Endothelial cell of umbilical vein (primary cell): Measurements from ENCODE around the gene VPS25. TPM values are rescaled to one million over a fixed set of nuclear protein-coding genes. Genes with fewer than 3 reads are reported as not detected.
A peak's percentile ranks its signal among the peaks of the same experiment; 100 is the strongest.

ENCODE experiments used
- BruUV-seq: library from RNA; stranded (reverse); fragments of 400-500 nt; replicated peaks from 2 replicates; lab custom pipeline; 2021; lab: Mats Ljungman, UMichigan
- CTCF ChIA-PET: fragments of 300-600, 350-600 bp; sonication (Branson Sonifier 250); formaldehyde crosslinking; loops from one replicate; lab custom pipeline; 2021; ENCODE audit warnings: antibody characterized with exemption, inconsistent platforms; lab: Charles Lee
- POLR2A ChIA-PET: fragments of 300-600, 350-600 bp; sonication (Branson Sonifier 250); formaldehyde crosslinking; loops from one replicate; lab custom pipeline; 2021; ENCODE audit warnings: antibody characterized with exemption, inconsistent platforms; lab: Charles Lee
- DNase-seq: peaks from one replicate; pipeline ENCODE4 v3.0.0-alpha.2; 2011; ENCODE audit warnings: low read depth, low spot score
- FAIRE-seq: peaks from 2 replicates; lab custom pipeline; 2011; peaks lifted over from hg19 to GRCh38; lab: Jason Lieb, UNC
- H2AFZ ChIP-seq: 2 replicates; pipeline ENCODE4 v1.6.0; 2012; ENCODE audit warnings: low read depth, low read length, control low read depth, inconsistent platforms
- H3K27ac ChIP-seq: 2 replicates; pipeline ENCODE4 v1.5.1; 2011; ENCODE audit warnings: low read depth, mild to moderate bottlenecking, control low read depth, low read length, moderate library complexity; ENCODE audit not compliant: insufficient read depth
- H3K27me3 ChIP-seq, 2 experiments: 2 replicates each; pipeline versions ENCODE4 v1.6.0 to v1.6.1; 2011; ENCODE audit warnings: low read length in 2 of 2, mixed read lengths in 1 of 2; ENCODE audit not compliant: control insufficient read depth in 2 of 2, insufficient read depth in 2 of 2
- H3K36me3 ChIP-seq, 2 experiments: 2 replicates in 1 of 2; 3 replicates in 1 of 2; pipeline ENCODE4 v1.5.1; 2011; ENCODE audit warnings: low read length in 2 of 2, mild to moderate bottlenecking in 1 of 2, moderate library complexity in 1 of 2; ENCODE audit not compliant: control insufficient read depth in 2 of 2, insufficient read depth in 2 of 2; ENCODE audit errors: extremely low read depth in 1 of 2
- H3K4me1 ChIP-seq: 3 replicates; pipeline ENCODE4 v1.5.1; 2011; ENCODE audit warnings: mild to moderate bottlenecking, low read length; ENCODE audit not compliant: control insufficient read depth, insufficient read depth; ENCODE audit errors: extremely low read depth
- H3K4me2 ChIP-seq: 2 replicates; pipeline ENCODE4 v1.6.1; 2011; ENCODE audit warnings: low read length, control low read depth, mixed read lengths; ENCODE audit not compliant: insufficient read depth
- H3K4me3 ChIP-seq, 3 experiments: fragments of 200-600 bp in 1 of 3; sonication (generic), shearing (Covaris generic) in 1 of 3; replicated peaks in 1 of 3; 2 replicates each; pipeline ENCODE4 v1.5.1; 2011 to 2016; ENCODE audit warnings: control low read depth in 3 of 3, low read length in 3 of 3, mild to moderate bottlenecking in 2 of 3, inconsistent platforms in 1 of 3, low read depth in 1 of 3, moderate library complexity in 1 of 3; ENCODE audit not compliant: insufficient read depth in 1 of 3
- H3K79me2 ChIP-seq: 2 replicates; pipeline ENCODE4 v1.6.0; 2012; ENCODE audit warnings: low read length, inconsistent platforms; ENCODE audit not compliant: control insufficient read depth, insufficient read depth
- H3K9ac ChIP-seq: replicated peaks from 2 replicates; pipeline ENCODE3; 2011; ENCODE audit warnings: low read length, control low read depth; ENCODE audit not compliant: insufficient read depth; ENCODE audit errors: extremely low read depth
- H3K9me1 ChIP-seq: replicated peaks from 3 replicates; pipeline ENCODE4 v1.6.0; 2011; ENCODE audit warnings: mild to moderate bottlenecking, low read length; ENCODE audit not compliant: control insufficient read depth, insufficient read depth; ENCODE audit errors: extremely low read depth
- H3K9me3 ChIP-seq: replicated peaks from 2 replicates; pipeline ENCODE4 v1.5.1; 2012; ENCODE audit warnings: low read length, inconsistent platforms; ENCODE audit not compliant: control insufficient read depth, insufficient read depth
- H4K20me1 ChIP-seq: replicated peaks from 2 replicates; pipeline ENCODE3; 2011; ENCODE audit warnings: mild to moderate bottlenecking, low read length; ENCODE audit not compliant: control insufficient read depth, insufficient read depth; ENCODE audit errors: extremely low read depth
- CTCF ChIP-seq, 2 donors: IDR thresholded peaks; 1 replicate in 1 of 2; 2 replicates in 1 of 2; pipeline ENCODE4 v1.5.1; 2011; ENCODE audit warnings: low read length in 2 of 2, mild to moderate bottlenecking in 2 of 2, moderate library complexity in 2 of 2, control low read depth in 1 of 2, inconsistent platforms in 1 of 2, low read depth in 1 of 2; ENCODE audit not compliant: insufficient read depth in 1 of 2; ENCODE audit errors: extremely low read depth in 1 of 2
- EZH2 ChIP-seq: IDR thresholded peaks from 2 replicates; pipeline ENCODE4 v1.6.1; 2012; ENCODE audit warnings: borderline replicate concordance, low read depth, mild to moderate bottlenecking, moderate library complexity, low read length, inconsistent platforms; ENCODE audit not compliant: severe bottlenecking
- FOS ChIP-seq: IDR thresholded peaks from 2 replicates; pipeline ENCODE4 v1.6.1; 2011; ENCODE audit warnings: mild to moderate bottlenecking, low read length, moderate library complexity, borderline replicate concordance; ENCODE audit not compliant: insufficient read depth
- GATA2 ChIP-seq: IDR thresholded peaks from 2 replicates; pipeline ENCODE4 v1.7.0; 2011; ENCODE audit warnings: low read depth, mild to moderate bottlenecking, moderate library complexity, mixed read lengths, low read length; ENCODE audit not compliant: insufficient read length, insufficient read depth
- JUN ChIP-seq: IDR thresholded peaks from 2 replicates; pipeline ENCODE4 v1.6.1; 2011; ENCODE audit warnings: borderline replicate concordance, low read depth; ENCODE audit not compliant: insufficient read length, insufficient read depth
- MYC ChIP-seq: IDR thresholded peaks from one replicate; pipeline ENCODE4 v1.6.1; 2011; ENCODE audit warnings: mild to moderate bottlenecking, low read depth, low read length
- POLR2A ChIP-seq: IDR thresholded peaks from 2 replicates; pipeline ENCODE4 v1.6.1; 2012; ENCODE audit warnings: low read depth, mild to moderate bottlenecking, control low read depth, low read length
- POLR2AphosphoS5 ChIP-seq: IDR thresholded peaks from 2 replicates; pipeline ENCODE4 v1.6.1; 2012; ENCODE audit warnings: low read depth, mild to moderate bottlenecking, control low read depth, low read length, moderate library complexity; ENCODE audit not compliant: insufficient read depth
- dilution Hi-C: fragments of 300-500 bp; cut with MboI; formaldehyde crosslinking; loops from one replicate; pipeline ENCODE4 v1.15.0; 2019; ENCODE audit warnings: low sequenced_read_pairs; ENCODE audit not compliant: extremely low pct_ligation_motif_present
- intact Hi-C: fragments of 100-400 bp; cut with micrococcal nuclease; formaldehyde crosslinking; loops from one replicate; pipeline ENCODE4 v1.10.0; 2022
- polyA plus RNA-seq, 4 experiments: library from polyadenylated mRNA; depleted of rRNA in 3 of 4; stranded (reverse) in 3 of 4; unstranded in 1 of 4; fragments of >200 nt; gene quantifications; 2 replicates each; pipeline versions ENCODE4 v1.2.1 to v1.2.3, GENCODE V29; 2011 to 2012; ENCODE audit warnings: missing spikeins in 1 of 4
- total RNA-seq: library from RNA; stranded (reverse); gene quantifications from 2 replicates; pipeline ENCODE4 v1.2.3, GENCODE V29; 2021
- TF ChIP-seq, protein P1 (sequence below): IDR thresholded peaks from 2 replicates; pipeline ENCODE4 v1.6.1; 2011; ENCODE audit not compliant: insufficient read depth, insufficient read length

Gene VPS25
- total and polyA plus RNA-seq, 2 donors (not counting 3 experiments of a cell fraction or from before 2014, with no cell fraction given), result 45.0 to 86.8 TPM

DNA sequence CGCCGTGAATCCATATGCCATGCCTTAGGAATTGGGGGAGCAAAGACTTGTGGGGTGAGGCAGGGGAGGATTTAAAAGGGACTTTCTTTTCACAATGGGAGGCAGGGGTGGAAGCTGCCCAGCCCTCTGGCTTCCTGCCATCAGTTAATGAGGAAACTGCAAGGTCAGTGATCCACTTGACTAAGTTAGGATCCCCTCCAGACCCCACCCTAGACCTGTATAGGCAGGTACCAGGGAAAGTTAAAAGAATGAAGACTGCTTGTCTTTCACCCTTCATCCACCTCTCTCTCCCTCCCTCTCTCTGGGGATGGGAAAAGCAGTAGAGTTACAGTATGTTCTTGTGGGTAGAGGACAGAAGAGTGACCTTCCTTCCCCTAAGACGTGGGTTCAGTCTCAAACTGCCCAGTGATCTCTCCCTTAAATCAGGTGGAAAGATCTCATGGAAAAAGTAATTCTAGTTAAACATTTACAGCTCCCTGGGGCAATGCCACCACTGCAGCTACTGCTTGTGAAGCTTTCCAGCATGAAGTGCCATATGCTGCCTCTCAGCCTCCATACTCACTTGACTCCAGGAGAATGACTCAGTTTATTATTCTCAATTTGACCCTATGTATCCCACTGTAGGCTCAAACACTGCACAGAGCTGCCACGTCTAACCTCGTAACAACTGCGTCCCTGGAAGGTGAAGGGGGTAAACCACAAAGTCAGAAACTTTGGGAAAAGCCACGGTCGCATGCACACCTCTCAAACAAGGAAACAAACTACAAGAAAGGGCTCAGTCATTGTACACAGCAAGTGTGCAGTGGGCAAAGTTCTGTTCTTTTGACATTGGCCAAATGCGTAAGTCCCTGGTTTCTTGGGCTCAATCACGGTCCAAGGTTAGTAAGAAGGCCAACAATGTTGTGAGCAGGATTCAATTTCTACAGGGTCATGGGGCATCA lies 24.1 kb downstream of the VPS25 start:
- H3K4me2 ChIP-seq, result peak overlapping the region; percentile 77
- H3K79me2 ChIP-seq, result no peaks in the 10 kb centered on the region
- CTCF ChIA-PET, result interaction anchor here (2.2 to 3.2 kb wide), 3 partner anchors 23 to 34 kb away, joined by 10 to 14 read pairs (median 10); partner anchors contain the start of gene BECN1
- H3K4me1 ChIP-seq, result peaks cover 11% of the 10 kb centered on the region
- no peak for DNase-seq
- H3K27ac ChIP-seq, result no peak overlapping the region
- intact Hi-C loops, result loop anchor here (1.0 to 2.0 kb wide), 3 partner anchors 23 to 53 kb away; partner anchors contain the start of genes EZH1 and PSME3
- FAIRE-seq, result no peak
- no peaks in the 10 kb centered on the region for H4K20me1 ChIP-seq
- no peak overlapping the region for H2AFZ ChIP-seq
- TSS peak; percentile 72 for BruUV-seq
- H3K36me3 ChIP-seq, result peaks cover 0 to 2% of the 10 kb centered on the region in 2 experiments
- peak overlapping the region in 2 of 3 experiments; percentile 71 to 76 for H3K4me3 ChIP-seq
- dilution Hi-C loops, result no loop called here
- H3K27me3 ChIP-seq, result no peaks in the 10 kb centered on the region
- peak overlapping the region; percentile 64 for H3K9ac ChIP-seq
- no peaks in the 10 kb centered on the region for H3K9me3 ChIP-seq
- no peak for TF ChIP-seq EZH2
- TF ChIP-seq FOS, result no peak
- no peak for TF ChIP-seq GATA2
- TF ChIP-seq MYC, result no peak
- no peak for TF ChIP-seq JUN
- TF ChIP-seq, protein P1, sequence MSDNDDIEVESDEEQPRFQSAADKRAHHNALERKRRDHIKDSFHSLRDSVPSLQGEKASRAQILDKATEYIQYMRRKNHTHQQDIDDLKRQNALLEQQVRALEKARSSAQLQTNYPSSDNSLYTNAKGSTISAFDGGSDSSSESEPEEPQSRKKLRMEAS, result no peak
- no peak for TF ChIP-seq POLR2A
- TF ChIP-seq CTCF (IDR thresholded peaks at IDR 0.05; ENCODE audit: extremely low read depth in 1 of 2, insufficient read depth in 1 of 2, low read depth in 1 of 2, low read length in 2 of 2), result no peak
- TF ChIP-seq POLR2AphosphoS5, result no peak
- POLR2A ChIA-PET, result no interaction called here
- H3K9me1 ChIP-seq, result no peaks in the 10 kb centered on the region
